Kasumi-1 (cell line): ENCODE results near the gene VRK3.
"Not testable (repeated sequence)": the region's sequence is repeated elsewhere in the genome, so short reads cannot be mapped to it uniquely, and the experiment has no call there.

Experiments
- DNase-seq, 2 experiments: peaks; one replicate each; lab custom pipeline; 2025; lab: John Stamatoyannopoulos, UW

The VRK3 gene, protein sequence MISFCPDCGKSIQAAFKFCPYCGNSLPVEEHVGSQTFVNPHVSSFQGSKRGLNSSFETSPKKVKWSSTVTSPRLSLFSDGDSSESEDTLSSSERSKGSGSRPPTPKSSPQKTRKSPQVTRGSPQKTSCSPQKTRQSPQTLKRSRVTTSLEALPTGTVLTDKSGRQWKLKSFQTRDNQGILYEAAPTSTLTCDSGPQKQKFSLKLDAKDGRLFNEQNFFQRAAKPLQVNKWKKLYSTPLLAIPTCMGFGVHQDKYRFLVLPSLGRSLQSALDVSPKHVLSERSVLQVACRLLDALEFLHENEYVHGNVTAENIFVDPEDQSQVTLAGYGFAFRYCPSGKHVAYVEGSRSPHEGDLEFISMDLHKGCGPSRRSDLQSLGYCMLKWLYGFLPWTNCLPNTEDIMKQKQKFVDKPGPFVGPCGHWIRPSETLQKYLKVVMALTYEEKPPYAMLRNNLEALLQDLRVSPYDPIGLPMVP

DNA sequence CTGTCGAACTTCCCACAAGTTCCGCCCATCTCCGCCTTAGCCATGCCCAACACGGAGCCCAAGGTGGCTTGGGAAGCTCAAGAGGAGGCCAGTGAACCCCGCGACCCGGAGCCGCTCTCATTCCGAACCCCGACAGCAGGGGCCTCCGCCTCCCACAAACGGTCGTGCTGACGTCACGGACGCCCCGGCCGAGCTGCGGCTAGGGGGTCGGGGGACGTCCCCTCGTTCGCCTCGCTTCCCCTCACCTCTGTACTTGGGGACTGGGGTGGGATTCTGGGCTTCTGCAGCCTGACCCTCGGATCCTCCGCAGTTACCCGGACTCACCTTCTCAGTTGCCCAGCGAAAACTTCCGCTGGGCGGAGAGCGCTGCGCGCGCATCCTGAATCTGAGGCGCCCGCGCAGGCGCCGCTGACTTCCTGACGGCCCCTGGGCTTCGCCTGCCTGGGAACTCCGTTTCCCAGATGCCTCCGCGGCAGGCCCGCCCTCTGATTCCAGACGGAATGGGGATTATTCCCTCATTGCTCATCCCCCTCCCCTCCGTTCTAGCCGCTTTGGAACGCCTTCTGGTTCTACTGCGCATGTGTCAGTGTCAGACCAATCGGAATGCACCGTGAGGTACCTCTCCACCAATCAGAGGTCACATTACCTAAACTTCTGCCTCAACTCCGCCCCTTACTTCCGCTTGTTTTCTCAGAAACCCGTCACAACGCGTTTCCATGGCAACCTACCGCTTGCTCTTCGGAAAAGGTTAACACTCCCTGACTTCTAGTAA lies at the start of gene VRK3:
Gene VRK3, minus strand, starts transcription at position 351 of the 772 bp plus-strand sequence. CDS start 9,210 bp downstream, outside the sequence.
- DNase-seq, result peak; percentile 99 to 100

DNA sequence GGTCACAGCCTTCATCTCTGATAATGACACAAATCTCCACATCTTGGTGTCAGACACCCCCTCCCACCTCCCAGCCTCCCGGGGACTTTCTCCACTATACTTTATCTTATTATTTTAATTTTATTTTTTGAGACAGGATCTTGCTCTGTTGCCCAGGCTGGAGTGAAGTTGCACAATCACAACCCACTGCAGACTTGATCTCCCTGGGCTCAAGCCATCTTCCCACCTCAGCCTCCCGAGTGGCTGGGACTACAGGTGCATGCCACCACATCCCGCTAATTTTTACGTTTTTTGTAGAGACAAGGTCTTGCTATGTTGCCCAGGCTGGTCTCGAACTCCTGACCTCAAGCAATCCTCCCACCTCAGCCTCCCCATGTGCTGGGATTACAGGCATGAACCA lies 43.2 kb upstream of the VRK3 start:
- DNase-seq, result not testable (repeated sequence)

DNA sequence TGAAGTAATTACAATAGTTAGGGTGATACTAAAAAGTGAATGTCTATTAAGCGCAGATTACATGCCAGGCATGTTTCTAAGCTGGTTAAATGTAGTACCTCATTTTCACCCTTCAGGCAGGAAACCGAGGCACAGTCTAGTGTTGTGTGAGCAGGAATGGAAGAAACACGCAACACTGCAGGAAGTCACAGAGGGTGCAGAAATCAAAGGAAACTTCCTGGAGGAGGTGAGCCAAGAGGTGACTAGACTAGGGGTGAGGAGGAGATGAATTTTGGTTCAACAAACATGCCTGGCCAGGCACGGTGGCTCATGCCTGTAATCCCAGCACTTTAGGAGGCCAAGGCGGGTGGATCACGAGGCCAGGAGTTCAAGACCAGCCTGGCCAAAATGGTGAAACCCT lies 42.4 kb upstream of the VRK3 start:
- no peak for DNase-seq

DNA sequence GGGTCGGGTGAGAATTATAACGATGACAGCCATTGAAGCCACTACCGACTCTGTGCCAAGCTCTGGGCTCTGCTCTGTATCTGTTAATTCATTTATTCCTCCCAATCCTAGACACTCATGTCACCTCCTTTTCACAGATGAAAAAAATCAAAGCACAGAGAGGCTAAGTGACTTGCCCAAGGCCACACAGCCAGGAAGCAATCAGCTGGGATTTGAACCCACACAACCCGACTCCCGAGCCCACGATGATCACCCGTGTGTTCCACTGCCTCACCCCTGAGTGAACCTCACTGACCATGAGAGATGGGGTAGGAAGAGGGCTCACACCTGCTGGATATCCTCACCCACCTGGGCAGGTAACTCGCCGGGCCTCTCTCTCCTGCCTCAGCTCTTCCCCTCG lies 40.8 kb upstream of the VRK3 start:
- DNase-seq, result no peak

DNA sequence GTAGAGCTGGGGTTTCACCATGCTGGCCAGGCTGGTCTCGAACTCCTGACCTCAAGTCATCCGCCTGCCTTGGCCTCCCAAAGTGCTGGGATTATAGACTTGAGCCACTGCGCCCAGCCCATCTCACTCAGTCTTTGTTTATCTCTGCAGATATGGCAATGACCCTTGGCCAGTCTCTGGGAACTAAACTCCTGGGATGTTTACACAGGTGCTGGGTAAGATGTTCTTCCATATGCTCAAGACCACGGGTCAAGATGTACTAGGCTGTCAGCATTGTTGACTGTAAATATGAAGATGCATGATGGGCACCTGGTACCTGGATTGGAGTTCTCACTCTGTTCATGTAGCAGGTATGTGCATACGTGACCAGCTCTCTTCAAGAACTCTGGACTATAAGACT lies 36.5 kb upstream of the VRK3 start:
- no peak for DNase-seq

DNA sequence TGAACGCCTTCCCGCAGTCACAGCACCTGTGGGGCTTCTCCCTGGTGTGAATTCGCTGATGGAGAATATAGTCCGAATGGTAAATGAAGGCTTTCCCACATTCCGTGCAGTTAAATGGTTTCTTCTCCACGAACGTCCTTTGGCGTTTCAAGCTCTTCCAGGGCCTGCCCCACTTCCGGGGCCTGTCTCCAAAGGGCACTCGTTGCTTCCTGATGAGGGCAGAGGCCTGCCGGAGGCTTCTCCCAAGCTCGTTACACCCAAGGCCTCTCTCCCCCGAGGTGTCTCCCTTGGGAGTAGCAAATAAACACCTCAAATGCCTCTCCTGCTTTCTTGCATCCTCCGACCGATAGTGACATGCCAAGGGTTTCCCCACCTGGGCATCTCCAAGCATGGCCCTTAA lies 34.9 kb upstream of the VRK3 start:
- DNase-seq, result no peak

DNA sequence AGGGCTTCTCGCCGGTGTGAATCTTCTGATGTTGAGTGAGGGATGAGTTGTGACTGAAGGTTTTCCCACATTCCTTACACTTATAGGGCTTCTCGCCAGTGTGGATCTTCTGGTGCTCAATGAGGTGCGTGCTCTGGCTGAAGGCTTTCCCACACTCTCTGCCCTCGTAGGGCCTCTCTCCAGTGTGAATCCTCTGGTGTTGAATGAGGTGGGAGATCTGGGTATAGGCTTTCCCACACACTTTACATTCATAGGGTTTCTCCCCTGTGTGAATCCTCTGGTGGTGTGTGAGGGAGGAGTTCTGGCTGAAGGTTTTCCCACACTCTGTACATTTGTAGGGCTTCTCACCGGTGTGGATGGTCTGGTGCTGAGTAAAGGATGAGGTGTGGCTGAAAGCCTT lies 33.9 kb upstream of the VRK3 start:
- no peak for DNase-seq

DNA sequence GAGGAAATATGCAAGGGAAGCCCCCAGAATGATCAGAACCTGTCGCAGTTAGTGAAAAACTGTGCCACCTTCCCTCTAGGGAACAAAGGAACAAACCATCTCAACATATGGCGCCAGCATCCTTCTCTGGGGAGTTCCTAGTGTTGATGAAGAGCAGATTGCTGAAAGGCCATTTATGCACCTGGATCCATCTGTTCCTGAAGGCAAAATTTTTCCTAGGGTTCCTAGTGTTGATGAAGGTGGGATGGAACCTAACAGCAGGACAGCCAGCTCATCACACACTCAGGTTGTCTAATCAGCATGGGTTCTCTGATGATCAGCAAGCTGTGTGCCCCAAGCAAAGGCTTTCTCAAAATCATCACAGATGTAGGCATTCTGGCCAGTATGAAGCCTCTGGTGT lies 33.3 kb upstream of the VRK3 start:
- no peak for DNase-seq

DNA sequence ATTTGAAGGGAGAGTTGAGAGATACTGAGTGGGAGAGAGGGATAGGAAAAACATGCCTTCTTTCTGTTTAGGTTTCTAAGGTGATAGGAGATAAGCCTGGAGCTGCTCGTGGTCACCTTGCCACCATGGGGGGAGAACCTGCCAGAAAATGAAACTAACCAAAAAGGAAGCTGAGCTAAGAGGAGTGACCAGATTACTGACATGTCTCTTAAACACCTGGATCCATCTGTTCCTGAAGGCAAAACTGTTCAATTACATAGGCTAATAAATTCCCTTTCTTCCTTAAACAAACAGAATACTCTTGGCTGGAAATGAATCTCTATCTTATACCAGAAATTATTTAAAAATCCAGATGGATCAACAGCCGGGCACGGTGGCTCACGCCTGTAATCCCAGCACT lies 27.9 kb upstream of the VRK3 start:
- no peak for DNase-seq

DNA sequence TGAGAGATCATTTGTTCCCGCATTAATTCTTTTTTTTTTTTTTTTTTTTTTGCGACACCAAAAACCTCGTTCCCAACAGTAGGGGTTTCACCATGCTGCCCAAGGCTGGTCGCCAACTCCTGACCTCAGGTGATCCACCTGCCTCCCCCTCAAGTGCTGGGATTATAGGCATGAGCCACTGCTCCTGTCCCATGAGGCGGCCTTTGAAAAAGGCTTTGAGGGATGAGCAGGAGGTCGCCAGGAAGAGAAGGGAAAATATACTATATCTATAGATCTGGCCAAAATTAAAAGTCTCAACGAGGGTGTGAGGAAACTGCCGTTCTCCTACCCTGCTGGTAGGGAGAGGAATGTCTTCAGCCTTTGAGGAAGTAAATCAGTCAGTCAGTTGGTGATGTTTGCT lies 26.8 kb upstream of the VRK3 start:
- DNase-seq, result peak; percentile 1 to 27

DNA sequence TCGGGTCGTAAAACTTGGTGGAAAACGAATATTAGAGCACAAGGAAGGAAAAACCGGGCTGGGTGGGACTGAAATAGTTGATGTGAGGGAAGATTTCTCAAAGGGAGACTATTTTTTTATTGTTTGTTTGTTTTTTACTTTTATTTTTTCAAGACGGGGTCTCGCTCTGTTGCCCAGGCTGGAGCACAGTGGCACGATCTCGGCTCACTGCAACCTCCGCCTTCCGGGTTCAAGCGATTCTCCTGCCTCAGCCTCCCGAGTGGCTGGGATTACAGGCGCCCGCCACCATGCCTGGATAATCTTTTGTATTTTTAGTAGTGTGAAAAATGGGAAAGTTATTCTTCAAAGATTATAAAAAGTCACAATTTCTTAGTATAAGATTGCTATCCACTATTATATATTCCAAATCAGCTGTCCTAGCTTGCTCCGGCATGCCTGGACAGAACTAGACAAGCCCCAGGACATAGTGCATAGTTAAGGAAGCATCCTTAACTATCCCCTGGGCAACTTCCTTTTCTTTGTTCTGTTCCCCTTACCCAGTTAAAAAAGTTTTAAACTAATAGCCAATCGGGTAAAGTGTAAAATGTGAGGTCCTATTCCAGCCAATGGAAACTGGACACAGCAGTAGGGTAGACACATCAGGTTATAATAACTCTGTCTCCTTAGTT lies 26.2 kb upstream of the VRK3 start:
- DNase-seq, result not testable (repeated sequence)

DNA sequence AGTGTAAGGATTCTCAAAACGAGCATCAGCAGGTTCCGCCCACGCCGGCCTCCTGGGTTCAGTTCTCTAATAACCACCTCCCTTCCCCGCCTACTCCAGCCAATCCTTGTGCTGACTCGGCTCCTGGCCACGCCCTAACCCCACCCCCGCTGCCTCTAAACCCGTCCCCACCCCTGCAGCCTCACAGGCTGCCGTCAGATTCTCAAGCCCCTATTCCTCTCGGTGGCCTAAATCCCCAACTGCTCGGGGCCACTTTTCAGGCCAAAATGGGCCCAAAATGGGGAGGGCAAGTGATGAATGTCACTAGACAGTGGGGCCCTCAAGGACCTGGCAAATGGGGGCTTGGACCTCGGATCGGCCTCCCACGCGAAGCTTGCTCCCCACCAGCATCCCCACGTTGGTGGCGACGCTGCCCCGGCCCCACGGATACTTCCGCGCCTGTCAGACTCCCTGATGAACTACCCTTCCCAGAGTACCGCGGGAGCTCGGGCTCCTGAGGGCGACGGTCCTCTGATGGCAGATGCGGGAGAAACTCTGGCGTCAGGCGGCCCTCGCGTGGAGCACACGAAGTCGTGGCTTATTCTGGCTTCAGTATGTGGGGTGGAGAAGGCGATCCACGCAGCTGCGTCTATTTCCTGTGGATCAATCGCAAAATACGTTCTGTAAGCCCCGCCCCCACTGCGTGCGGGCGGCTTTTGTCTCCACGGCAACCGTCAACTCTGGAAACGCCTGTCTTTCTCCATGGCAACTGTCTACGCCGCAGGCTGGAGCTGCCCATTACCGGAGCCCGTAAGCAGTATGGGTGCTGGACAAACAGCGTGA lies 25.4 kb upstream of the VRK3 start:
- DNase-seq, result peak in 1 of 2 experiments; percentile 3

DNA sequence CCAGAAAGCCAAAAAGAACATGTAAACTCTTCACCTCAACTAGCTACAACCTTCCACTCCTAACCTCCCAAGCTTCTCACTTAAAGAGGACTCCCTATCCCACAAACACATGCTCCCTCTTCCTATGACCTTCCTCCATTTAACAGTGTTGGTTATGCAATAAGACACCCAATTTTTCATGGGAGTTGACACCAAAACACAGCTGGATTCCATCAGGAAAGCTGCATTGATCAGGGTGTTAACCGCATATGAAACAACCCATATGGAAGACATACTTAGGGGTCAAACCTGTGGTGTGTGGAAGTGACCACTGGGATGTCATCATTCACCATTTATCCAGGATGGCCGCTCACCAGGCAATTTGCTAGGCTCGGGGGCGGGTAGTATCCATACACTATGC lies 22.5 kb upstream of the VRK3 start:
- no peak for DNase-seq

DNA sequence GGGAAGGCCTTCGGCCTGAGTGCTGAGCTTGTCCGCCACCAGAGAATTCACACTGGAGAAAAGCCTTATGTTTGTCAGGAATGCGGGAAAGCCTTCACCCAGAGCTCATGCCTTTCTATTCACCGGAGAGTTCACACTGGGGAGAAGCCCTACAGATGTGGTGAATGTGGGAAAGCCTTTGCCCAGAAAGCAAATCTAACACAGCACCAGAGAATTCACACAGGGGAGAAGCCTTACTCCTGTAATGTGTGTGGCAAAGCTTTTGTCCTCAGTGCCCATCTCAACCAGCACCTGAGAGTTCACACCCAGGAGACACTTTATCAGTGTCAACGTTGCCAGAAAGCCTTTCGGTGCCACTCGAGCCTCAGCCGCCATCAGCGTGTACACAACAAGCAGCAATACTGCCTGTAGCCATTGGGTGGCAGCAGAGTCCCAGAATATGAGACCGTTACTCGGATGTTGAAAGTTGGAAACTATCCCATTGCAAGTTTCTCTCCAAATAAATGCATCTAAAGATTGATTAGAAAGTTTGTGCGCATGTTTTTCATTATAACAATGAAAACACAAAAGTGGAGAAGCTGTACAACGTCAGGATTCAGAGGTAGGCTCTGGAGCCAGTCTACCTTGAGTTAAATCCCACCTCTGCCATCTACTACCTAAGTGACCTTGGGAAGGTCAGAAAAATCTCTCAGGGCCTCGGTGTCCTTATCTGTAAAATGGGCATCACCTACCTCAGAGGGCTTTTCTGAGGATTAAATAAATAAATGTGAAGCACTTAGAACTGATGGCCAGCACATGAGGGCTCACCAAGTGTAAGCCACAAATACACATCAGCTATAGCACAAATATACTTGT lies 21.7 kb upstream of the VRK3 start:
- DNase-seq, result peak; percentile 67 to 68

DNA sequence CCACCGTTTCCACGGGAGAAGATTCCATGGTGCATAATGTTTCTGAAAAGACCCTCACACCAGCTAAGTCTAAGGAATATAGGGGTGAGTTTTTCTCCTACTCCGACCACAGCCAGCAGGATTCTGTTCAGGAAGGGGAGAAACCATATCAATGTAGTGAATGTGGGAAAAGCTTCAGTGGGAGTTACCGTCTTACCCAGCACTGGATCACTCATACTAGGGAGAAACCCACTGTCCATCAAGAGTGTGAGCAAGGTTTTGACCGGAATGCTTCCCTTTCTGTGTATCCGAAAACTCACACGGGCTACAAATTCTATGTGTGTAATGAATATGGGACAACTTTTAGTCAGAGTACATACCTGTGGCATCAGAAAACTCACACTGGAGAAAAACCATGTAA lies 19.8 kb upstream of the VRK3 start:
- no peak for DNase-seq

DNA sequence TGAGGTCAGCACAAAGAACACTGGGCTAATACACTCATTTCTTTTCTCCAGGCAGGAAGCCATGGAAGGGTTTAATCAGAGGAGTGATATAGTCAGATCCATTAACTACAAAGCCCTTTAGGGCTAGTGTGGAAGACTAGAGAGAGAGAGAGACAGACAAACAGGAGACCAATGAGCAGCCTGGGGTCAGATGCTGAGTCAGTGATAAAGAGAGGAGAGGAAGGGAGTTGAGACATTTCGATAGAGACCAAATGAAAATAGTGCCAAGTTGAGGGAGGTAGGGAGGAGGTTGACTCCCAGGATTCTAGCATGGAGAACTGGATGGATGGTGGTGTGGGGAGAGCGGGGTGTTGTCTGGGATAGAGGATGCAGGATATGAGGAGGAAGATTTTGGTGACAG lies 18.8 kb upstream of the VRK3 start:
- DNase-seq, result no peak

DNA sequence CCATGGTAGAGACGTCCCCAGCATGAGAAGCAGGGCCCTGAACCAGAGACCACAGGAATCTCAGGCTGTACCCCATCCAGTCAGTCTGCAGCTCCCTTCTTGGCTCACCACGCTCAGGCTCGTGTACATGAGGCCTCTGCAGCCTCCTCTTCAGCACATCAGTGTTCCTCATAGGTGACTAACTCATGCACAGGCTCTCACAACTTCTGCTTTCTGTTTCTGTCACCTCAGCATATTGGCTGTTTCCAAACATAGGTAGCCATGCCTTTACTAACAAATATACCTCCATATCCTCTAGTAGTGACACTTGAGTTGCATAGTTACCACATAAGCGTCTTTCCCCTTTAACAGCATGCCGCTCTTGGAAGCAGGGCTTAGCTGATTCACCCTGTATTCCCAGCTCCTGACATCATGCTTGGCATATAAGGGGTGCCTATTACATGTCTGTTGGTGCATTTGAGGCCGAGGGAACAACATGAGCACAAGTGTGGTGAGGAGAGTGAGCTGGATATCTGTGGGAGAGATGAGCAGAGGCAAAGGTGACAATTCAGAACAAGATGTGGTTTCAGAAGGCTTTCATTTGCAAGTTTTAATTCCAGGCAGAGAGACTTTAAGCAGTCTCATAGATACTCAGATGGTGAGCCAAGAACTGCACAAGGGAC lies 17.3 kb upstream of the VRK3 start:
- DNase-seq, result no peak

DNA sequence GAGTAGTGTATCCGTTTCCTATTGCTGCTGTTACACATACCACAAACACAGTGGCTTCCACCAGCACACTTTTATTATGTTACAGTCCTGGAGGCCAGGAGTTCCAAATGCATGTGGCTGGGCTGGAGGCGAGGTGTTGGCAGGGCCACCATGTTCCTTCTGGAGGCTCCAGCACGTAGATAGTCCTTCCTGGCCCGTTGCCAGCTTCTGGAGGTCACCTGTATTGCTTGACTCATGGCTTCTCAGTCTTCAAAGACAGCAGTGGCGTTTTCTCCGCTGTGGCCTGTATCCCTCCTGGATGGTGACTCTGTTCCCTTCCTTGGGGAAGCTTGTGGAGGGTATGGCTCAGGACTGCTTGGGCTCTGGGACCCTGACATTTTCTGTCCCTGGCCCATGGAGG lies 15.8 kb upstream of the VRK3 start:
- no peak for DNase-seq

DNA sequence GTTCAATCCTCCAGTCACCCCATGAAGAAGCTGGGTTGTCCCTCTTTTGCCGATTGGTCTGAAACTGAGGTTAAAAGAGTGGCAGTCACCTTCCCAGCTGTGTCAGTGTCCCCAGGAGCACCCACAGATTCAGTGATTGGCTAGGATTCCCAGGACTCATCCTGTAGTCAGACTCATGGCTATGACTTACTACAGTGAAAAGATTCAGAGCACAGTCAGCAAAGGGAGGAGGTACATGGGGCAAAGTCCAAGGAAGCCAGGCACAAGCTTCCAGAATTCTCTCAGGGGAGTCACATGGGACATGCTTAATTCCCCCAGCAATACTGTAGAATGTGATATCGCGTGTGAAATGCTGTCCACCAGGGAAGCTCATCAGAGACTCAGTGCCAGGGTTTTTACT lies 14.8 kb upstream of the VRK3 start:
- DNase-seq, result no peak

DNA sequence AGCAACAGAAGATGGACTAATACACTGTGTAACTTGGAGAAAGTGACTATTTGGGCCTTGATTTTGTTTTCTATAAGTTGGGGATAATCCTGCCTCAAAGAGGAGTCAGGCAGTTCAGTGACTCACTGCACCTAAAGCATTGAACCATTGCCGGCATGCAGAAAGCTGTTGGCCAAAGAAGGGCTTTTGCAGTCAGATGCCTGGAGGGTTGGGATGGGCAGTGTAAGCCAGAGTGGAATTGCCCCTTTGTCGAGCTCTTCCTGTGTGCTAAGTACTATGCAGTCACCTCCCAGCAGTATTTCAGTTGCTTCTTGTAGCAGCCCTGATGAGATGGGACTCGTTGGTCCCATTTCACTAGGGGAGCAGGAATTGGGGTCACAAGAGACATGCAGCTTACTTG lies 11.7 kb upstream of the VRK3 start:
- no peak for DNase-seq
